Measurements from ENCODE around the gene KSR1.
"Not testable (repeated sequence)": the region's sequence is repeated elsewhere in the genome, so short reads cannot be mapped to it uniquely, and the experiment has no call there.

Gene KSR1

GRCh38 chr17:27455914-27456680 lies at the start of gene KSR1:
Gene KSR1, plus strand, starts transcription at chr17:27456448. Its CDS starts 196 bp downstream, at chr17:27456644.
- peak; percentile 82 for DNase-seq

- no peak for DNase-seq
Measured at GRCh38 chr17:27407916-27408864, 48.1 kb upstream of the KSR1 start.

- DNase-seq, result no peak
Measured at GRCh38 chr17:27408891-27409290, 47.4 kb upstream of the KSR1 start.

GRCh38 chr17:27412158-27412557 lies 44.1 kb upstream of the KSR1 start:
- not testable (repeated sequence) for DNase-seq

GRCh38 chr17:27413315-27413714 lies 42.9 kb upstream of the KSR1 start:
- no peak for DNase-seq

- no peak for DNase-seq
Measured at GRCh38 chr17:27413792-27414191, 42.5 kb upstream of the KSR1 start.

- no peak for DNase-seq
Measured at GRCh38 chr17:27414271-27414670, 42.0 kb upstream of the KSR1 start.

- no peak for DNase-seq
Measured at GRCh38 chr17:27414694-27415093, 41.6 kb upstream of the KSR1 start.

- DNase-seq, result no peak
Measured at GRCh38 chr17:27415120-27415795, 41.0 kb upstream of the KSR1 start.

GRCh38 chr17:27417596-27418365 lies 38.5 kb upstream of the KSR1 start:
- DNase-seq, result no peak

- no peak for DNase-seq
Measured at GRCh38 chr17:27418366-27418615, 38.0 kb upstream of the KSR1 start.

GRCh38 chr17:27419156-27419555 lies 37.1 kb upstream of the KSR1 start:
- no peak for DNase-seq

GRCh38 chr17:27420211-27420950 lies 35.9 kb upstream of the KSR1 start:
- DNase-seq, result no peak

- DNase-seq, result no peak
Measured at GRCh38 chr17:27421111-27421510, 35.1 kb upstream of the KSR1 start.

- not testable (repeated sequence) for DNase-seq
Measured at GRCh38 chr17:27421626-27422025, 34.6 kb upstream of the KSR1 start.

GRCh38 chr17:27422601-27423000 lies 33.6 kb upstream of the KSR1 start:
- no peak for DNase-seq

GRCh38 chr17:27423651-27424050 lies 32.6 kb upstream of the KSR1 start:
- DNase-seq, result no peak

- DNase-seq, result no peak
Measured at GRCh38 chr17:27424516-27424915, 31.7 kb upstream of the KSR1 start.

- DNase-seq, result no peak
Measured at GRCh38 chr17:27424941-27425340, 31.3 kb upstream of the KSR1 start.

- not testable (repeated sequence) for DNase-seq
Measured at GRCh38 chr17:27425571-27425970, 30.7 kb upstream of the KSR1 start.

GRCh38 chr17:27425991-27426390 lies 30.3 kb upstream of the KSR1 start:
- DNase-seq, result no peak

GRCh38 chr17:27426471-27426870 lies 29.8 kb upstream of the KSR1 start:
- DNase-seq, result not testable (repeated sequence)
